ENCODE results near the gene S100B.
"Not testable (repeated sequence)": the region's sequence is repeated elsewhere in the genome, so short reads cannot be mapped to it uniquely, and the experiment has no call there.

Gene S100B

DNA sequence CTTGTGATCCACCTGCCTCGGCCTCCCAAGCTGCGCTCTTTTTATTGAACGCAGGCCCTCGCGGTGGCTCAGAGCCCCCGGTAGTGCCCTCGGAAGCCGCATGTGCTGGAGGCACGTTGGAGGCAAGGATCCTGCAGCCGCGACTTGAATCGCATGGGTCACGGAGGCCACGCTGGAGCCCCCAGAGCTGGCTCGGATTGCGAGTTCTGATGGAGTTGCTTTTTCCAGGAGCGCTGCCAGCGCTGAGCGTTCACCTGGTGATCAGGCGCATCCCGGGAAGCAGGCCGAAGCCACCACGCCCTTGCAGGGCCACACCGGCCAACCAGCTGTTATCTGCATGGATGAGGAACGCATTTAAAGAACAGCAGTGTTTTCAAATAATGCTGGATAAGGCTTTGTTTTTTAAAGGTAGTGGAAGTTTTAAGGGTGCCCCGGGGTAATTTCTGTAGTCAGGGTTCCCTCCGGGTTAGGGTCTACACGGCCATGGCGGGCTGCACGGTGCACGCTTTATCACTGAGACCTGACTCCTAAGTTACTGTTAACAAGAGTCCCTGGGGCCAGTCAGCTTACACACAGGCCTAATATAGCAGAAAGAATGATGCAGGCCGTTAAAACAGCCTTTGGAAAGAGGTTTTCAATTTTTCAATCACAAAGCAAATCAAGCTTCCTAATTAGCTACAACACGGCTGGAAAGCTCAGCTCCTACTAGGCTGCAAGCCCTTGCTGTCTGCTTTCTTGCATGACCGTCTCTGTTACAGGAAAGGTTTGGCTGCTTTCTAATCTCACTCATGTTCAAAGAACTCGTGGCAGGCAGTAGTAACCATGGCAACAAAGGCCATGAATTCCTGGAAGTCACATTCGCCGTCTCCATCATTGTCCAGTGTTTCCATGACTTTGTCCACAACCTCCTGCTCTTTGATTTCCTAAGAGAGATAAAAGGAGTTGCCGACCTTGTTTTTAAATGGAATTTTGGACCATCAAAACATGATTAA lies 6.0 kb downstream of the S100B start:
- no peak for DNase-seq

DNA sequence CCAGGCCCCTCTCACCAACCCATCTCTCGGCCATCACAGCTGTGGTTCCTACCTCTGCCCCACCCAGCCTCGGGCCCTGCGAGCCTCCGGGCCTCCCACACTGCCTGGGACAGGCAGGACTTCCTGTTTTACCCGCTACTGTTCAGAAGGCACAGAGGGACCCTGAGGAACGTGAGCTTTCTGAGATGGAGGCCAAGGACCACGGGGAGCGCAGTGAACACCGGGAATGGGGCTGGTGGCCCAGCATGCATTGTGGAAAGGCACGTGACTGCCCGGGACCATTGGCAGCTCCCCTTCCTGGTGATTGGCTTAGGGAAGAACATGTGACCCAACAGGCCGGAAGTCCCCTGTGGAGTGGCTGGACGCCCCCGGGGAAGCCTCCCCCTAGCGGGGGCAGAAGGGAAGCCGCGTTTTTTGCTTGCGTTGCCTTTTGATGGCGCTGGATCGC lies 7.0 kb downstream of the S100B start:
- DNase-seq, result no peak

DNA sequence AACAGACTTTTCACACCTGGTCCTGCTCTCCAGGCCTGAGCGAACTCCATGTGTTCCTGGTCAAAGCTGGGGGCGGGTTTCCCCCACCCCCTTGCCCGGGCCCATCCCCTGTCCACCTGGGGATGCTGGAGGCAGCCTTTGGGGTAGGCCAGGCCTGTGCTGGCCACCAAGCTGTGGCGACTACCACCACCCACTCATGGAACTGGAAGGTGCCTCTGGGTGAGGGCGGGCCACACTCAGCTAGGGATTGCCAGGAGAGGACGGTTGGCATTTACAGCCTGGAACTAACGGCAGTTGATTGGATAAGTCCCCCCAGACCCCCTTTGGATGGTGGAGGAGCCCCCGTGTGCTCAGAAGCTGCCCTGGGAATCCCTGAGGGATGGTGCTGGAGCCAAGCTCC lies 7.9 kb downstream of the S100B start:
- no peak for DNase-seq

DNA sequence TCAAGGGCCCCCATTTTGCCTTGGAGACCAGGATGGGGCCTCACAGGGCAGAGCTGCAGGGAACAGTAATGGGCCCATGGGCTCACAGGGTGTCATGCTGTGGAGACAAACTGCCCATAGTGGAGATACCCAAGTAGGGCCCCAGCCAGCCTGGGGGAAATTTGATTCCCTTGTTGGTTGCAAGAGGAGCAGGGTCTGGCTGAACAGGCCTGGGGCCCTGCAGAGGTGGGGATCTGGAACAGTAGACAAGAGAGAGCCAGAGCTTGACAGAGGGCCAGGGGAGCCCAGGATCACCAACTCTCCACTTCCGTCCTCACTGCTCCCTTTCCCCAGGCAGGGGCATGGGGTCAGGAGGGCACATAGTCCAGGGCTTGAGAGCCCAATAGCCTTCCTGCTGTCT lies 8.7 kb downstream of the S100B start:
- DNase-seq, result no peak

DNA sequence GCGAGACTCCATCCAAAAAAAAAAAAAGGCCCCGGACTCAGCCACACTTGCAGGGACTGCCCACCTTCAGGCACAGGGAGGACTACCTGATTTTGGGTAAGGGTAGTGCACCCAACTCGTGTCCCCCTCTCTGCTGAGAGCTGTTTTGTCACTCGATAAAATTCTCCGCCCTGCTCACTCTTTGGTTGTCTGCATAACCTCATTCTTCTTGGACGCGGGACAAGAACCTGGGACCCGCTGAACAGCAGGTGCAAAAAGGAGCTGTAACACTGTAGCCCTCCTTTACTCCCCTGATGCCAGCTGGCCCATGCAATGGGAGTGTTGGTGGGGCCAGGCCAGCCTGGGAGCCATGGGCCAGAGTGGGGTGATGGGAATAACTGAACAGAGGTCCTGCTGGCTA lies 10.6 kb downstream of the S100B start:
- DNase-seq, result no peak

DNA sequence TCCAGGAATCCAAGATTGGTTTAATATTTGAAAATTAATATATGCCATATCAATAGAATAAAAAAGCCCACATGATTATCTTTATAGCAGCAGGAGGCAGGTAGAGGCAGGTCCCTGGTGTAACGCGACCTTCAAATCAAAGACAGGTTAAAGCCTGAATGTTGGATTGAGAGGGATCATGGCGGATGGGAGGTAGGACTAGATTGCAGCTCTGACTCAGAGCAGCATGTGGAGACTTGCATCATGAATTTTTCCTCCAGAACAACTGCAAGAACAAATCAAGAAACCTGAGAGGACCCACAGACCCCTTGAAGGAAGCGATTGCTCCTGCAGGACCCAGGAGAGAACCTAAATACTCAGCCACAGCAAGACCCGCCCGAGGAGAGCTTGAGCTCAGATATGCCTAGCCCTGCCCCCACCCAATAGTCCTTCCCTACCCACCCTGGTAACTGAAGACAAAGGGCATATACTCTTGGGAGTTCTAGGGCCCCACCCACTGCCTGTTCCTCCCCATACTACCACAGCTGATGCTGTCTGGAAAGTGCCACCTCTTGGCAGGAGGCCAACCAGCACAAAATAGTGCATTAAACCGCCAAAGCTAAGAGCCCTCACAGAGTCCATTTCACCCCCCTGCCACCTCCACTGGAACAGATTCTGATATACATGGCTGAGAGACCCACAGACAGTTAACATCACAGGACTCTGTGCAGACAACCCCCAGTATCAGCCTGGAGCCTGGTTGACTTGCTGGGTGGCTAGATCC lies 19.5 kb downstream of the S100B start:
- DNase-seq, result peak; percentile 59

DNA sequence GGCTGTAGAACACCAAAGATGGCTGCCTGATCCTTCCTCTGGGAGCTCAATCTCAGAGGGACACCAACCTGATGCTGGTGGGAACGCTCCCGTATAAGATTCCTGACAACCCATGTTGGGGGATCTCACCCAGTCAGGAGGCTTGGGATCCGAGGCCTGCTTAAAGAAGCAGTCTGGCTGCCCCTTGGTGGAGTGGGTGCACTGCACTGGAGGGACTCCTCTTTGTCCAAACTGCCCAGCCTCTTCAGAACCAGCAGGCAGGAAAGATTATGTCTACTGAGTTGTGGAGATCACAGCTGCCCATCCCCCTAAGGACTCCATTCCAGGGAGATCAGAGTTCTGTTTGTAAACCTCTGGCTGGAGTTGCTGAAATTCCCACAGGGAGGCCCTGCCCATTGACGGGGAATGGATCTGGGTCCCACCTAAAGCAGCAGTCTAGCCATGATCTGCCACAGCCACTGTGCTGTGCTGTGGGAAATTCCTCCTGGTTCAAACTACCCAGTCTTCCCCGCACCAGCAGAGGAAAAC lies 23.0 kb downstream of the S100B start:
- DNase-seq, result no peak

DNA sequence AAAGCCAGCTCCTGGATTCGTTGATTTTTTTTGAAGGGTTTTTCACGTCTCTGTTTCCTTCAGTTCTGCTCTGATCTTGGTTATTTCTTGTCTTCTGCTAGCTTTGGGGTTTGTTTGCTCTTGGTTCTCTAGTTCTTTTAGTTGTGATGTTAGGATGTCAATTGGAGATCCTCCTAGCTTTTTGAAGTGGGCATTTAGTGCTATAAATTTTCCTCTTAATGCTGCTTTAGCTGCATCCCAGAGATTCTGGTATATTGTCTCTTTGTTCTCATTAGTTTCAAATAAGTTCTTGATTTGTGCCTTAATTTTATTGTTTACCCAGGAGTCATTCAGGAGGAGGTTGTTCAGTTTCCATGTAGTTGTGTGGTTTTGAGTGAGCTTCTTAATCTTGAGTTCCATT lies 25.5 kb downstream of the S100B start:
- not testable (repeated sequence) for DNase-seq

DNA sequence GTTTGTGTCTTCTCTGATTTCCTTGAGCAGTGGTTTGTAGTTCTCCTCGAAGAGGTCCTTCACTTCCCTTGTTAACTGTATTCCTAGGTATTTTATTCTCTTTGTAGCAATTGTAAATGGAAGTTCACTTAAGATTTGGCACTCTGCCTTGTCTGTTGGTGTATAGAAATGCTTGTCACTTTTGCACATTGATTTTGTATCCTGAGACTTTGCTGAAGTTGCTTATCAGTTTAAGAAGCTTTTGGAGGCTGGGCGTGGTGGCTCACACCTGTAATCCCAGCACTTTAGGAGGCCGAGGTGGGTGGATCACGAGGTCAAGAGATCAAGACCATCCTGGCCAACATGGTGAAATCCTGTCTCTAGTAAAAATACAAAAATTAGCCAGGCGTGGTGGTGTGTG lies 27.1 kb downstream of the S100B start:
- not testable (repeated sequence) for DNase-seq

DNA sequence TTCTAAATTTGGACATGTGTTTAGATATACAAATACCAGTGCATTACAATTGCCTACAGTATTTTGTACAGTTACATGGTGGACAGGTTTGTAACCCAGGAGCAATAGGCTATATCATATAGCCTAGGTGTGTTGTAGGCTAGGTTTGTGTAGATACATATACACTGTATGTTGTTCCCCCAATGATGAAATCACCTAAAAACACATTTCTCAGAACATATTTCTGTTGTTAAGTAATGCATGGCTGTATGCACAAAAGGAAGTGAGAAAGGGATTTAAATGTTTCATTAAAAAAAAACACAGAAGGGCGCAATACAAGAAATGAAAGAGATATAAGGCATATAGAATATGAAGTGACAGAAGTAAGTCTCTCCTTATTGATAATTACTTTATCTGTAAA lies 32.0 kb downstream of the S100B start:
- DNase-seq, result no peak

DNA sequence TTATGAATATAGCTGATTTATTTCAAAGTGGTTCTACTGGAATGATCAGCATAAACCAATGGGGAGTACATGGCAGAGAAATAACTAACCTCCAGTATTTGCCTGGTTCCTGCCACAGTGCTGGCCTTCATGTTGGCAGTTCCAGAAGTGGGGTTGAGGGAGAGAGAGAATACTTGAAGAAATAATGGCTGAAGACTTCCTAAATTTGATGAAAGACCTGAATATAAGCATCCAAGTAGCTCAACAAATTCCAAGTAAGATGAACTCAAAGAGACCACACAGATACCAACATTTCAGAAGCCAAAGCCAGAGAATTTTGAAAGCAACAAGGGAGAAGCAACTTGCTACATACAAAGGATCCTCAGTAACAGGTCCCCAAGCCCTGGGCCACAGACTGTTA lies 34.3 kb downstream of the S100B start:
- DNase-seq, result no peak

DNA sequence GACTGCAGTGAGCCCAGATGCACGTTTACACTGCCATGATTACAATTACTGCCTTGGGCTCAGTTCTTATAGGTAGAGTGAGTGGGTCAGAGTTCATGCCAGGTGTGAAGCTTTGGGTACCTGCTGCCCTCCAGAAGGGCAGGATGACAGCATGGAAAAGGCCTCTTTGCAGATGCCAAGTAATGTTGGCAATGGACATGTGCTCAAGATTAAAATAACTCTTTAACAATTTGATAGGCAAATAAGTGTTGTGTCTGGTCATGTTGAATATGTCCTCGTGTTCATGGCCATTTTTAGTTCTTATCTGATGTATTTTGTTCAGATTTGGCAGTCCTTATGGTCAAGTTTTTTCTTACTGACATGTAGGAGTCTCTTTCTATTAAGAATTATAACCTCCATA lies 34.8 kb downstream of the S100B start:
- DNase-seq, result no peak

DNA sequence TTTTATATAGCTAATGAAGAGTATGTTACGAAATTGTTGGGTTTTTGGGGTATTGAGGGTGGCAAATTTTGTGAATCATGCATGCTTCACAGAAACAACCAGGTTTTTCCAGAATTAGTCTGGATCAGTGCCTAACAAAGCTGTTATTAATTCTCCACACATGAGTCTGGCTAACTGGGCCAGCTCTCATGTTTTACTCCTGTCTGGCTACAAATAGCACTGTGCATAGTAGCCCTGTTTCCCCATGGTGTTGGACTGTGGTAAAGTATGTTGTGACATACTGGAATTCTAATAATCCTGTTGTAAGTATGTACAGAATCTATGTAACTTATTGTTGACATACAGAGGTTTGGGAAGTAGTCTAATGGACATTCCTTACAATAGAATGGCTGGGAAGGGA lies 35.8 kb downstream of the S100B start:
- DNase-seq, result no peak

DNA sequence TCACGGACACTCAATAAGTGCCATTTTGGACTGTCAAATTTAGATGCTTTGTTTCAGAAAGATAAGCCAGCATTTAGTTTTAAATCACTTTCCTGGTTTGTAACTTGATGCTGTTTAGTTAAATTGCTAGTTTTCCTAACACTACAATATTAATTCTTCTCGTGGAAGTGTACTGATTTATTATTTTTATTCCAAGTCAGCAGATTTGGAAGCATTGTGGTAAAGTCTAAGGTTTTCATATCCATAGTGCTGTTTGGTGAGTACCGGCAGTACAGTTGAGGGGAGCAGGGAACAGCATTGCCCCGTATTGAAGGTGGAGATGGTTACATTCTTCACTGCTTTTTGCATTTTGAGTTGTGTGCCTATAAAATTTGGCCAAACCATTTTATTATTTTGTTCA lies 36.3 kb downstream of the S100B start:
- DNase-seq, result no peak

DNA sequence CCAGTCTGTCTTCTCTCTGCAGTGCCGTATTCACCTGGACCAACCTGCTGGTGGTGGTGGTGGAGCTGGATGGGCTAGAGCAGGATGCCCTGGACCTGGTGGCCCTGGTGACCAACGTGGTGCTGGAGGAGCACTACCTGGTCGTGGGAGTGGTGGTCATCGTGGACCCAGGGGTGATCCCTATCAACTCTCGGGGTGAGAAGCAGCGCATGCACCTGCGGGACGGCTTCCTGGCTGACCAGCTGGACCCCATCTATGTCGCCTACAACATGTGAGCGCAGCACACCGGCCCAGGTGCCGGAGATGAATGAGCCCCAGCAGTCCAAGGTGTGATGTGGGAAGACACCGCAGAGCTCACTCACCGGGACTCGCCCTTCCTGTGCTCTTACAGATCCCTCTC lies 37.5 kb downstream of the S100B start:
- DNase-seq, result no peak

DNA sequence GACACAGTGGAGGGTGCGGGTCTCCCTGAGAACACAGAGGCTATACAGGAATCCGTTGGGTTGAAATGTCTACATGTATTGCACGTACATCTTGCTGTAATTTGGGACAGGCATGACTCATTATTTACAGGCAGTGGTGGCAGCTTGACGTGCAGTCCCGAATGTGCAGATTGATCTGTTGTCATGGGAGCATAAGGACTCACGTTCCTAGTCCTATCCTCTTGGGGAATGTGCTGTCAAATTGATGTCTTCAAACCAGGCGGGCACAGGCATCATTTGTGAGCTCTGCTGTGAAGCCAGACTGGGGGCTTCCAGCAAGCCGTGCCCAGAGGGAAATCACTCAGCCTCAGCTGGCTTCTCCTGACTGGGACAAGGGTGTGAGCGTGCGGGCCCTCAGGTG lies 40.5 kb downstream of the S100B start:
- no peak for DNase-seq

DNA sequence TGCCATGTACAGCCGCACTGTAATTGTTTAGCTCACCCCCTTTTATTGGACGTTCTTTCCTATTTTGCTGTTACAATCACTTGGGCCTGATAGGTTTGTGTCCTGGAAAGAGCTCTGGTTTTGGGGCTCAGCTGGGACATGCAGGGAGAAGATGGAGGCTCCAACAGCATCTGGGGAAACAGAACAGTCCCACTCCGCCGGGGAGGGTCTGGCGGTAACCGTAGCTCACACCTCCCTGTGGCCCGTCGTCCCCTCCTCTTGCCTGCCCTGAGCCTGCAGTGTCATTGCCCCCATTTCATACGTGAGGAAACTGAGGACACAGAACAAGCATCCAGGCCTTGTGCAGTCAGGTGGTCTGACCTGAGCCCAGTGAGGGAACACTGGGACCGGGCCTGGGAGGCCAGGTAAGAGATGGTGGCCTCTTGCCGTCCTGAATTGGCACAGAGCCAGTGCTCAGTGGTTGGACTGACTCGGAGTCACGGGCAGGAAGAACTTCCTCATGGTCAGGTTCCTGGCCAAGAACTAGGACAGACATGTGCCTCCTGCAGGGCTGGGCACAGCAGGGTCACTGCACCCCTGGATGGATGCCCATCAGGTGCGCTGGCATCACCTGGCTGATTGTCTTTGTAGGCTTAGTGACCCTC lies 41.8 kb downstream of the S100B start:
- no peak for DNase-seq

DNA sequence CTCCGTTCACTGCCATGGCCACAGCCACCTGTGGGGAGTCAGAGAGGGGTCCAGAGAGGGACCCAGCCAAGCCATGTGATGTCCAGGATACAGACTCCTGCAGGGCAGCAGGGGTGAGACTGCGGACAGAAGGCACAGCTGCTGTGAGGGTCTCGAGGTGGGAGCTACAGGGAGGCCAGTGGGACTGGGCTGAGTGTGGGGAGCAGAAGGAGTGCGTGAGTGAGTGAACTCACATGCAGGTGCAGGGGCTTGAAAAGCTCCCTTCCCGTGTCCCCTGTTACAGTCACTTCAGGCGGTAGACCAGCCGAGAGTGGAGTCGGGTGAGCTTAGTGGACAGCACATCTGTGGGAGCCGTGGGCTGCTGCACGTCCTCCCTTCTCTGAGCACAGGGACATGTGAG lies 42.4 kb downstream of the S100B start:
- no peak for DNase-seq

DNA sequence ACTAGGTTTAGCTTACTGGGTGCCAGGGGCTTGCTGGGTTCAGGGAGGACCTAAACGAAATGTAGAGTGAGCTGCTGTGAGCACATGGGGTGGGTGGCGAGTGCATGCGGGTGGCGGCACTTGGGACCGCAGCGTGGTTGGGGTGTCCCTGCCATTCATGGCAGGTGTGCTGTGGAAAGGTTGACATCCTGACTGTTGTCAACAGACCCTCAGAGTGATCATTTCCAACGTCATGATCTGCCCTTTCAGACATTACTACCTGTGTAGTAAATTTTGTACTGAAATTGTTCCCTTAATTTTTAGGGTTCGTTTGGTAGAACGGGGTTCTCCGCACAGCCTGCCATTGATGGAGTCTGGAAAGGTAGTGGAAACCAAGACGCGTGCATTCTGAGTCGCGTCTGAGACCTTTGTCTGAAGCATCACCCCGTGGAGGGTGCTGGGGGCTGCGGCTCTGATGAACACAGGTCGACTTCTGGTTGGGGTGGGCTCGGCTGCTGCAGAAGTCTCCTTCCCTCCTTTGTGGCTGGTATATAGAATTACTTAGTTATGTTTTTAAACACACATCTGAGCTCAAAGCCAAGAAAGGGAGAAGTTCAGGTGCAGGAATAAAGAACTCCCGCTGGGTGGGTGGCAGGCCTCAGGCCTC lies 43.3 kb downstream of the S100B start:
- no peak for DNase-seq

DNA sequence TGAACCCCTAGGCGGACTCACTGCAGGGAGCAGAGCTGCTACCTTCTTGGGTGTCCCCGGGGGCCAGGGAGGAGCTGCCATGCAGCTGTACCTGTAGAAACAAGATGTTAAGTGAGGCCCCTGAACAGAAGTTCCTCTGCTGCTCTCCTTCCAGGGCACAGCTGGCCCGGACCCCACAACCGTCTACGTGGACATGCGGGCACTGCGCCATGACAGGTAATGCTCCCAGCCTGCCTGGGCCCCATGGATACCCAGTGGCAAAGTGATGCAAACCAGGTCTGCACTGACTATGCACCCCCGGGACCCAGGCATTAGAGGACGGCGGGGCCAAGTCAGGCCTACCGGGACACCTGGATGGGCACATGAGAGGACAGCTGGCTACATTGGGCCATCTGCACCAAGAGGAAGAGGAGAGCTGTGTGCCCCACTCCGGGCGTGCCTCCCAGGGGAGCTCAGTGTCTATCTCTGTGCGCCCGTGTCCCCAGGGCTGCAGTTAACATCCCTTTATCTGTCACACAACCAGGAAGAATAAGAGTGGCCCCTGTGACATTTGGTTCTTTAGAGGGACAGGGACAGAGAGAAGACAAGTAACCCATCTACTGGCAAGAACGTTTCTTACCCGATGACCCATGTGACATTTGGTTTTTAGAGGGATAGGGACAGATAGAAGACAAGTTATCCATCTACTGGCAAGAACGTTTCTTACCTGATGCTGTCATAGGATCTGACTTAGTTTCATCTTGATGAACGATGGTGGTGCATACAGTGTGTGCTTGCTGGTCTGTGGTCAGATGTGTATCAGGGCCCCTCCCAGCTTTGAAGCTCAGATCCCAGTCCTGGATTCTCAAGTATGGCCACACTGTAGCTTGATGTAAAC lies 44.1 kb downstream of the S100B start:
- DNase-seq, result no peak

DNA sequence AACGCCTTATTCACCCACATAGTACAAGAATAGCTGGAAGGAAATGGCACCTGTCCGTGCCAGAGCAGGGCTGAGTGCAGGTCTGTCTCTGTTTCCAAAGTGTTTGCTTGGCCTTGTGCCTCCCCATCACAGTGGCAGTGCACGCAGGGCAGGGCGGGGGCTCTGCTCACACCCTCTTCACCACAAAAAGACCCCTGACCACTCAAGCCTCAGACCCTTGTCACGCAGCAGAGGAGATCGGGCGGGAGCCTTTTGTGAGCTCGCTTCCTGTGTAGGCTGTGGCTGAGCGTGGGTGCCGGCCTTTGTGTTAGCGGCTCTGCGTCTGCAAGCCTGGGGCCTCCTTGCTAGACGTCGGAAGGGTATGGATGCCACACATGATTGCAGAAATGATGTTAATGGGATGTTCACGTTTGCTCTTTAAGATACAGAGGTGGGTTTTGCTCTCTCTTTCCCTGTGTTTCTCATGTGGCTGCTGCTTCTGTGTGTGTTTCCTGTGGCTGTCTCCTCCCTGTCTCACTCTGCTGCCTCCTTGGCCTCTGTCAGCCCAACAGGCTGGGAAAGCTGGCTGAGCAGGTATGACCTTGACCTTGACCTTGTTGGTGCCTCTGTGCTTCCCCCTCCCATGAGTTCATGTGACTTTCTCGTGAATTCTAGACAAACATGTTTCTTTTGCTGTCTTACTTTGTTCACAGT lies 45.4 kb downstream of the S100B start:
- DNase-seq, result no peak

Measured in DMS79 treated with DMSO at 0.1 percent for 48 hours (cell line).